Astrocyte (in vitro differentiated cells and primary cell): Measurements from ENCODE around the gene TTC7B. TPM values are rescaled to one million over a fixed set of nuclear protein-coding genes. Genes with fewer than 3 reads are reported as not detected.

ENCODE experiments used
- DNase-seq: peaks from one replicate; pipeline ENCODE4 v3.0.0-alpha.2; 2010; ENCODE audit warnings: low read depth
- FAIRE-seq: peaks from 2 replicates; lab custom pipeline; 2011; peaks lifted over from hg19 to GRCh38; lab: Jason Lieb, UNC
- H2AFZ ChIP-seq: 2 replicates; pipeline ENCODE4 v1.6.0; 2012; ENCODE audit warnings: low read depth, low read length, inconsistent platforms
- H3K27ac ChIP-seq: 2 replicates; pipeline ENCODE4 v1.5.1; 2011; ENCODE audit warnings: low read depth, low read length, inconsistent platforms
- H3K27me3 ChIP-seq: 2 replicates; pipeline ENCODE4 v1.6.0; 2011; ENCODE audit warnings: low read length, inconsistent platforms; ENCODE audit not compliant: insufficient read depth
- H3K36me3 ChIP-seq: 2 replicates; pipeline ENCODE4 v1.5.1; 2011; ENCODE audit warnings: low read length, inconsistent platforms; ENCODE audit not compliant: insufficient read depth
- H3K4me1 ChIP-seq: 2 replicates; pipeline ENCODE4 v1.5.1; 2011; ENCODE audit warnings: low read length, inconsistent platforms; ENCODE audit not compliant: insufficient read depth
- H3K4me2 ChIP-seq: 2 replicates; pipeline ENCODE4 v1.6.0; 2012; ENCODE audit warnings: low read length, inconsistent platforms
- H3K4me3 ChIP-seq: 2 replicates; pipeline ENCODE4 v1.5.1; 2011; ENCODE audit warnings: low read depth, mild to moderate bottlenecking, low read length, inconsistent platforms; ENCODE audit not compliant: insufficient read depth
- H3K79me2 ChIP-seq: 2 replicates; pipeline ENCODE4 v1.6.0; 2012; ENCODE audit warnings: mild to moderate bottlenecking, low read length, inconsistent platforms; ENCODE audit not compliant: insufficient read depth
- H3K9ac ChIP-seq: 2 replicates; pipeline ENCODE4 v1.6.0; 2012; ENCODE audit warnings: mild to moderate bottlenecking, low read length, inconsistent platforms
- H3K9me3 ChIP-seq: 2 replicates; pipeline ENCODE4 v1.5.1; 2012; ENCODE audit warnings: low read depth, mild to moderate bottlenecking, low read length, inconsistent platforms; ENCODE audit not compliant: insufficient read depth
- H4K20me1 ChIP-seq: 2 replicates; pipeline ENCODE4 v1.6.0; 2012; ENCODE audit warnings: low read length, inconsistent platforms; ENCODE audit not compliant: insufficient read depth
- H3K27ac Mint-ChIP-seq: one replicate; pipeline ENCODE4 v1.8.0; 2021; ENCODE audit warnings: mild to moderate bottlenecking, mixed read lengths; ENCODE audit not compliant: unreplicated experiment
- H3K27me3 Mint-ChIP-seq: one replicate; pipeline ENCODE4 v1.8.0; 2021; ENCODE audit warnings: low read depth, mixed read lengths; ENCODE audit not compliant: unreplicated experiment
- H3K36me3 Mint-ChIP-seq: one replicate; pipeline ENCODE4 v1.8.0; 2021; ENCODE audit warnings: low read depth, mixed read lengths; ENCODE audit not compliant: unreplicated experiment
- H3K4me1 Mint-ChIP-seq: one replicate; pipeline ENCODE4 v1.8.0; 2021; ENCODE audit warnings: low read depth, mixed read lengths; ENCODE audit not compliant: unreplicated experiment
- H3K4me3 Mint-ChIP-seq: one replicate; pipeline ENCODE4 v1.8.0; 2021; ENCODE audit warnings: mild to moderate bottlenecking, moderate library complexity, mixed read lengths; ENCODE audit not compliant: unreplicated experiment
- H3K9me3 Mint-ChIP-seq: one replicate; pipeline ENCODE4 v1.8.0; 2021; ENCODE audit warnings: mild to moderate bottlenecking, mixed read lengths; ENCODE audit not compliant: unreplicated experiment
- CTCF ChIP-seq: IDR thresholded peaks from 2 replicates; pipeline ENCODE4 v1.5.1; 2011; ENCODE audit warnings: low read depth, mild to moderate bottlenecking, inconsistent platforms, low read length, moderate library complexity; ENCODE audit not compliant: insufficient read depth
- EZH2 ChIP-seq: IDR thresholded peaks from 2 replicates; pipeline ENCODE4 v1.6.1; 2012; ENCODE audit warnings: mild to moderate bottlenecking, low read length, inconsistent platforms; ENCODE audit not compliant: insufficient read depth
- total RNA-seq: library from RNA; stranded (reverse); gene quantifications from 2 replicates; pipeline ENCODE4 v1.2.1, GENCODE V29; 2021

TTC7B gene
- total RNA-seq, 1 donor from 2014 or later: 42.1 TPM

GRCh38 chr14:90624732-90625400, 191.4 kb downstream of the TTC7B start:
- no peak overlapping the region for H3K4me3 ChIP-seq
- H3K27me3 Mint-ChIP-seq: peaks cover 5% of the 10 kb centered on the region
- H3K27me3 ChIP-seq: no peaks in the 10 kb centered on the region
- H3K9ac ChIP-seq: peak overlapping the region; percentile 1
- peak overlapping the region; percentile 41 for H3K4me2 ChIP-seq
- peaks cover 19% of the 10 kb centered on the region for H3K4me1 Mint-ChIP-seq
- DNase-seq (no peak), FAIRE-seq (no peak)
- H2AFZ ChIP-seq: peak overlapping the region; percentile 29
- H3K27ac ChIP-seq: no peak overlapping the region
- no peak for TF ChIP-seq CTCF
- no peak for TF ChIP-seq EZH2
- peaks cover 14% of the 10 kb centered on the region for H3K4me1 ChIP-seq
- H3K27ac Mint-ChIP-seq: peak overlapping the region; percentile 38
- H3K4me3 Mint-ChIP-seq: peak overlapping the region; percentile 50
- H3K9me3 Mint-ChIP-seq: peaks cover 2% of the 10 kb centered on the region
- no peaks in the 10 kb centered on the region for H3K9me3 ChIP-seq
- H3K79me2 ChIP-seq: no peaks in the 10 kb centered on the region
- H4K20me1 ChIP-seq: no peaks in the 10 kb centered on the region
- H3K36me3 Mint-ChIP-seq: peaks cover 9% of the 10 kb centered on the region
- no peaks in the 10 kb centered on the region for H3K36me3 ChIP-seq

- Histone ChIP-seq H3K36me3 (no peaks in the 10 kb centered on the region), H3K9ac (peak overlapping the region; percentile 1), H3K79me2 (no peaks in the 10 kb centered on the region), H4K20me1 (no peaks in the 10 kb centered on the region), H3K9me3 (no peaks in the 10 kb centered on the region), H3K4me3 (no peak overlapping the region), H3K27me3 (no peaks in the 10 kb centered on the region), H3K4me2 (peak overlapping the region; percentile 41), H3K4me1 (peaks cover 14% of the 10 kb centered on the region), H3K27ac (no peak overlapping the region), H2AFZ (no peak overlapping the region)
- Mint-ChIP-seq H3K36me3 (peaks cover 9% of the 10 kb centered on the region), H3K4me3 (peak overlapping the region; percentile 2), H3K4me1 (peaks cover 19% of the 10 kb centered on the region), H3K27me3 (peaks cover 5% of the 10 kb centered on the region), H3K9me3 (peaks cover 2% of the 10 kb centered on the region), H3K27ac (peak overlapping the region; percentile 38)
- FAIRE-seq (no peak), DNase-seq (peak; percentile 54)
- TF ChIP-seq EZH2 (no peak), CTCF (no peak)
Observed at GRCh38 chr14:90624227-90624626, 192.0 kb downstream of the TTC7B start.

- peaks cover 4% of the 10 kb centered on the region for H3K9me3 Mint-ChIP-seq
- no peak overlapping the region for H3K4me2 ChIP-seq
- H3K4me1 ChIP-seq: peaks cover 21% of the 10 kb centered on the region
- peaks cover 30% of the 10 kb centered on the region for H3K4me1 Mint-ChIP-seq
- no peak overlapping the region for H3K27ac Mint-ChIP-seq
- H3K4me3 ChIP-seq: no peak overlapping the region
- no peak overlapping the region for H3K9ac ChIP-seq
- H4K20me1 ChIP-seq: no peaks in the 10 kb centered on the region
- no peak for FAIRE-seq
- no peaks in the 10 kb centered on the region for H3K9me3 ChIP-seq
- H3K27ac ChIP-seq: no peak overlapping the region
- TF ChIP-seq CTCF (no peak), EZH2 (no peak)
- H2AFZ ChIP-seq: no peak overlapping the region
- H3K4me3 Mint-ChIP-seq: no peak overlapping the region
- no peak for DNase-seq
- no peaks in the 10 kb centered on the region for H3K79me2 ChIP-seq
- H3K36me3 Mint-ChIP-seq: peaks cover 12% of the 10 kb centered on the region
- no peaks in the 10 kb centered on the region for H3K36me3 ChIP-seq
- no peaks in the 10 kb centered on the region for H3K27me3 ChIP-seq
- peaks cover 2% of the 10 kb centered on the region for H3K27me3 Mint-ChIP-seq
Observed at GRCh38 chr14:90621201-90621600, 195.0 kb downstream of the TTC7B start.
